ENCODE measurements around the gene FAM229A.

Gene FAM229A

GRCh38 chr1:32353431-32353830, 8.9 kb downstream of the FAM229A start:
- no peak for DNase-seq (ENCODE audit: low spot score)
- no peak for TF ChIP-seq CTCF (IDR thresholded peaks at IDR 0.05; ENCODE audit: extremely low read depth, missing control alignments)

- TF ChIP-seq CTCF (IDR thresholded peaks at IDR 0.05; ENCODE audit: extremely low read depth, missing control alignments), result no peak
These were observed 9.4 kb downstream of the FAM229A start for GRCh38 chr1:32352831-32353383.

GRCh38 chr1:32352239-32352745, 10.0 kb downstream of the FAM229A start:
- no peak for TF ChIP-seq CTCF (IDR thresholded peaks at IDR 0.05; ENCODE audit: extremely low read depth, missing control alignments)
- DNase-seq (ENCODE audit: low spot score), result no peak

More at GRCh38 chr1:32352831-32353383, 9.4 kb downstream of the FAM229A start:
- DNase-seq (ENCODE audit: low spot score), result no peak

- TF ChIP-seq CTCF (IDR thresholded peaks at IDR 0.05; ENCODE audit: extremely low read depth, missing control alignments), result no peak
- DNase-seq (ENCODE audit: low spot score), result peak; percentile 99
These were observed 10.7 kb downstream of the FAM229A start for GRCh38 chr1:32351399-32352238.

GRCh38 chr1:32350785-32351398, 11.4 kb downstream of the FAM229A start:
- DNase-seq (ENCODE audit: low spot score), result peak; percentile 85
- peak; percentile 16 for TF ChIP-seq CTCF (IDR thresholded peaks at IDR 0.05; ENCODE audit: extremely low read depth, missing control alignments)

- no peak for DNase-seq (ENCODE audit: low spot score)
- TF ChIP-seq CTCF (IDR thresholded peaks at IDR 0.05; ENCODE audit: extremely low read depth, missing control alignments), result no peak
These were observed 13.0 kb downstream of the FAM229A start for GRCh38 chr1:32349211-32349708.

Measured in GM20000 (cell line).